IMR-90 (cell line): Measurements from ENCODE around the gene ALAS1. TPM values are rescaled to one million over a fixed set of nuclear protein-coding genes. Genes with fewer than 3 reads are reported as not detected.
A peak's percentile ranks its signal among the peaks of the same experiment; 100 is the strongest.

Source experiments
- ATAC-seq: fragments of 200-7000 bp; cut with Tn5 transposase; 2 replicates; pipeline ENCODE4 v1.9.1; 2020; ENCODE audit warnings: low read depth, mild to moderate bottlenecking, moderate library complexity
- BruUV-seq: library from RNA; stranded (reverse); fragments of 400-500 nt; replicated peaks from 2 replicates; lab custom pipeline; 2021; lab: Mats Ljungman, UMichigan
- CTCF ChIA-PET: fragments of 300-600 bp; formaldehyde crosslinking; extraction: SDS; loops from one replicate; lab custom pipeline; 2021; ENCODE audit warnings: antibody characterized with exemption; lab: Yijun Ruan, JAX
- POLR2A ChIA-PET: fragments of 300-600 bp; sonication (Branson Sonifier 250); formaldehyde crosslinking; loops from one replicate; lab custom pipeline; 2022; ENCODE audit warnings: antibody characterized with exemption; ENCODE audit not compliant: unreplicated experiment; lab: Charles Lee
- DNase-seq: peaks from one replicate; pipeline ENCODE4 v3.0.0; 2013
- H2AFZ ChIP-seq: replicated peaks from 2 replicates; pipeline ENCODE3; 2013; ENCODE audit warnings: low read length, mild to moderate bottlenecking; ENCODE audit not compliant: poor library complexity
- H2AK5ac ChIP-seq: 2 replicates; pipeline ENCODE4 v1.6.1; 2013; ENCODE audit warnings: low read depth, low read length, inconsistent platforms
- H2AK9ac ChIP-seq: replicated peaks from 2 replicates; pipeline ENCODE3; 2013; ENCODE audit warnings: mild to moderate bottlenecking, low read depth, low read length, moderate library complexity; ENCODE audit not compliant: poor library complexity
- H2BK120ac ChIP-seq: 2 replicates; pipeline ENCODE4 v1.6.1; 2013; ENCODE audit warnings: low read depth, low read length, inconsistent platforms
- H2BK15ac ChIP-seq: 3 replicates; pipeline ENCODE4 v1.6.1; 2013; ENCODE audit warnings: low read depth, low read length, inconsistent platforms
- H2BK20ac ChIP-seq: 2 replicates; pipeline ENCODE4 v1.6.1; 2013; ENCODE audit warnings: low read depth, mild to moderate bottlenecking, inconsistent platforms, low read length, moderate library complexity
- H2BK5ac ChIP-seq: 2 replicates; pipeline ENCODE4 v1.6.1; 2013; ENCODE audit warnings: mild to moderate bottlenecking, low read depth, low read length, inconsistent platforms; ENCODE audit not compliant: poor library complexity, severe bottlenecking
- H3K14ac ChIP-seq: replicated peaks from 2 replicates; pipeline ENCODE4 v1.6.1; 2013; ENCODE audit warnings: low read depth, low read length, inconsistent platforms
- H3K18ac ChIP-seq: 2 replicates; pipeline ENCODE4 v1.6.1; 2013; ENCODE audit warnings: low read depth, low read length, control low read depth
- H3K23ac ChIP-seq: 2 replicates; pipeline ENCODE4 v1.6.1; 2013; ENCODE audit warnings: low read depth, low read length, inconsistent platforms
- H3K27ac ChIP-seq: 2 replicates; pipeline ENCODE4 v1.5.1; 2013; ENCODE audit warnings: mild to moderate bottlenecking, control low read depth, low read length; ENCODE audit not compliant: insufficient read depth
- H3K27me3 ChIP-seq: 2 replicates; pipeline ENCODE4 v1.6.1; 2013; ENCODE audit warnings: low read length; ENCODE audit not compliant: control insufficient read depth, insufficient read depth
- H3K36me3 ChIP-seq: 2 replicates; pipeline ENCODE4 v1.6.1; 2013; ENCODE audit warnings: low read length, mixed read lengths; ENCODE audit not compliant: control insufficient read depth, insufficient read depth
- H3K4ac ChIP-seq: 2 replicates; pipeline ENCODE4 v1.6.1; 2013; ENCODE audit warnings: low read depth, low read length, inconsistent platforms
- H3K4me1 ChIP-seq: 2 replicates; pipeline ENCODE4 v1.6.1; 2013; ENCODE audit warnings: low read length, mixed read lengths; ENCODE audit not compliant: control insufficient read depth, insufficient read depth
- H3K4me2 ChIP-seq: 2 replicates; pipeline ENCODE4 v1.6.1; 2013; ENCODE audit warnings: low read depth, mild to moderate bottlenecking, control low read depth, low read length, moderate library complexity
- H3K4me3 ChIP-seq: 2 replicates; pipeline ENCODE4 v1.5.1; 2013; ENCODE audit warnings: low read depth, mild to moderate bottlenecking, control low read depth, low read length, moderate library complexity; ENCODE audit not compliant: insufficient read depth
- H3K56ac ChIP-seq: 2 replicates; pipeline ENCODE4 v1.6.1; 2013; ENCODE audit warnings: low read length, inconsistent platforms; ENCODE audit not compliant: insufficient read depth; ENCODE audit errors: extremely low read depth
- H3K79me1 ChIP-seq, 2 experiments: 2 replicates each; pipeline ENCODE4 v1.6.1; 2013; ENCODE audit warnings: low read length in 2 of 2, inconsistent platforms in 1 of 2, low read depth in 1 of 2
- H3K9ac ChIP-seq: 2 replicates; pipeline ENCODE4 v1.6.1; 2013; ENCODE audit warnings: low read depth, low read length, control low read depth
- H3K9me1 ChIP-seq: 2 replicates; pipeline ENCODE4 v1.6.1; 2013; ENCODE audit warnings: low read length, inconsistent platforms; ENCODE audit not compliant: insufficient read depth
- H3K9me3 ChIP-seq: 2 replicates; pipeline ENCODE4 v1.6.1; 2013; ENCODE audit warnings: low read length; ENCODE audit not compliant: control insufficient read depth, insufficient read depth
- H4K20me1 ChIP-seq: 2 replicates; pipeline ENCODE4 v1.6.1; 2013; ENCODE audit warnings: low read length, inconsistent platforms; ENCODE audit not compliant: insufficient read depth
- H4K5ac ChIP-seq: 2 replicates; pipeline ENCODE4 v1.6.1; 2013; ENCODE audit warnings: mild to moderate bottlenecking, low read depth, low read length, control low read depth
- H4K8ac ChIP-seq, 2 experiments: 2 replicates each; pipeline ENCODE4 v1.6.1; 2013; ENCODE audit warnings: low read depth in 2 of 2, low read length in 2 of 2, control low read depth in 1 of 2, inconsistent platforms in 1 of 2
- H4K91ac ChIP-seq: 2 replicates; pipeline ENCODE4 v1.6.1; 2013; ENCODE audit warnings: low read depth, low read length, inconsistent platforms; ENCODE audit not compliant: insufficient read depth
- CHD1 ChIP-seq: IDR thresholded peaks from 2 replicates; pipeline ENCODE4 v1.6.1; 2012; ENCODE audit warnings: low read depth, low read length, improper control_type of control experiment
- FOS ChIP-seq: fragments of 150-350 bp; IDR thresholded peaks from 2 replicates; pipeline ENCODE4 v1.6.1; 2016; ENCODE audit warnings: low read depth, low read length
- WGBS, 2 experiments: methylation state at CpG; one replicate each; pipeline versions ENCODE4 v1.1.5 to v1.1.7; 2013; ENCODE audit warnings: missing lambda C conversion rate in 2 of 2; ENCODE audit not compliant: insufficient read length in 1 of 2; ENCODE audit errors: extremely low coverage in 2 of 2; 5-methylcytosine and 5-hydroxymethylcytosine counted together
- dilution Hi-C: fragments of 300-500 bp; cut with HindIII; formaldehyde crosslinking; loops from one replicate; pipeline ENCODE4 v1.14.3; 2018; ENCODE audit warnings: low sequenced_read_pairs; ENCODE audit not compliant: unreplicated experiment
- in situ Hi-C: fragments of 300-500 bp; cut with MboI; formaldehyde crosslinking; loops from 3 replicates; pipeline ENCODE4 v1.14.3; 2019; ENCODE audit warnings: low sequenced_read_pairs, inconsistent platforms, mixed read lengths
- intact Hi-C: fragments of 100-400 bp; cut with micrococcal nuclease; formaldehyde crosslinking; loops from 2 replicates; pipeline ENCODE4 v1.10.0; 2022
- polyA plus RNA-seq, 3 experiments: library from polyadenylated mRNA; depleted of rRNA; stranded (reverse); fragments of >200 nt; gene quantifications; 2 replicates each; pipeline ENCODE4 v1.2.3, GENCODE V29; 2012; ENCODE audit warnings: low replicate concordance in 1 of 3
- total RNA-seq: library from RNA; depleted of rRNA; stranded (reverse); fragments of >200 nt; gene quantifications from 2 replicates; pipeline ENCODE4 v1.2.3, GENCODE V29; 2012

Gene ALAS1
- total and polyA plus RNA-seq, 2 of the 4 experiments (the other 2 are of a cell fraction) = 32.8 to 47.2 TPM

DNA sequence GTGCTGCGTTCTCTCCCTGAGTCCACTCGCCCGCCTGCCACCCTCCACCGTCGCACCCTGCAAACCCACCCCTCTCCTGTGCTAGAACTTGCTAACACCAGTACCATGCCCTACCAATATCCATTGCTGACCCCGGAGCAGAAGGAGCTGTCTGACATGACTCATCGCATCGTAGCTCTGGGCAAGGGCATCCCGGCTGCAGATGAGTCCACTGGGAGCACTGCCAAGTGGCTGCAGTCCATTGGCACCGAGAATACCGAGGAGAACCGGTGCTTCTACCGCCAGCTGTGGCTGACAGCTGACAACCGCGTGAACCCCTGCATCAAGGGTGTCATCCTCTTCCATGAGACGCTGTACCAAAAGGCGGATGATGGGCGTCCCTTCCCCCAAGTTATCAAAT is 4.9 kb upstream of the ALAS1 start:
- no peak for ATAC-seq
- Histone ChIP-seq H2AK5ac (no peak overlapping the region), H3K4ac (peak overlapping the region; percentile 0; the same call in 1 of the 2 replicates), H2BK5ac (no peak overlapping the region), H2AFZ (peak overlapping the region; percentile 18), H3K4me3 (no peak overlapping the region), H3K79me1 (peaks cover 0 to 13% of the 10 kb centered on the region in 2 experiments; a peak in 3 of 4 replicates), H2BK20ac (no peak overlapping the region), H3K23ac (no peak overlapping the region), H2AK9ac (peak overlapping the region; percentile 44), H4K20me1 (no peaks in the 10 kb centered on the region), H3K36me3 (no peaks in the 10 kb centered on the region), H3K4me1 (peaks cover 41% of the 10 kb centered on the region), H3K4me2 (no peak overlapping the region), H4K91ac (no peak overlapping the region), H3K56ac (no peak overlapping the region), H2BK120ac (no peak overlapping the region), H3K14ac (no peak overlapping the region), H3K18ac (no peak overlapping the region), H3K9me1 (peaks cover 33% of the 10 kb centered on the region), H3K9me3 (no peaks in the 10 kb centered on the region), H3K27ac (no peak overlapping the region), H3K9ac (no peak overlapping the region), H3K27me3 (no peaks in the 10 kb centered on the region), H4K5ac (no peak overlapping the region), H4K8ac (no peak overlapping the region), H2BK15ac (no peak overlapping the region)
- POLR2A ChIA-PET = interaction anchor here (0.6 kb wide), 1 partner anchor 8 kb away, joined by 4 read pairs; no protein-coding TSS in a partner anchor
- dilution Hi-C loops = no loop called here
- TF ChIP-seq CHD1 (no peak), FOS (peak; percentile 56; the same call in 1 of the 2 replicates)
- CTCF ChIA-PET = interaction anchor here (0.6 kb wide), 1 partner anchor 162 kb away, joined by 3 read pairs; no protein-coding TSS in a partner anchor
- in situ Hi-C loops = no loop called here
- WGBS, 2 experiments = 40% methylated on average over 5 of the region's 18 CpGs; no CpG with 5 or more reads in 1 of the 2 experiments
- peak; percentile 44 for DNase-seq
- intact Hi-C loops = no loop called here
- no TSS peak for BruUV-seq
